Nephron progenitor cell (in vitro differentiated cells): ENCODE measurements around the gene DCLK1.

Experiments
- DNase-seq: peaks from one replicate; pipeline ENCODE4 v3.0.0; 2021
- H3K27ac Mint-ChIP-seq: 2 replicates; pipeline ENCODE4 v1.8.0; 2021; ENCODE audit warnings: mild to moderate bottlenecking, moderate library complexity, mixed read lengths
- H3K27me3 Mint-ChIP-seq: 2 replicates; pipeline ENCODE4 v1.8.0; 2021; ENCODE audit warnings: mild to moderate bottlenecking, low read depth, mixed read lengths; ENCODE audit not compliant: poor library complexity
- H3K36me3 Mint-ChIP-seq: 2 replicates; pipeline ENCODE4 v1.8.0; 2021; ENCODE audit warnings: low read depth, mixed read lengths
- H3K4me1 Mint-ChIP-seq: 2 replicates; pipeline ENCODE4 v1.8.0; 2021; ENCODE audit warnings: mixed read lengths
- H3K4me3 Mint-ChIP-seq: 2 replicates; pipeline ENCODE4 v1.8.0; 2021; ENCODE audit warnings: mild to moderate bottlenecking, moderate library complexity, mixed read lengths
- H3K9me3 Mint-ChIP-seq: 2 replicates; pipeline ENCODE4 v1.8.0; 2021; ENCODE audit warnings: mild to moderate bottlenecking, moderate library complexity, mixed read lengths
- TF ChIP-seq, protein P1 (sequence below): fragments of 200-600 bp; sonication (generic); IDR thresholded peaks from 2 replicates; pipeline ENCODE4 v1.5.0; 2021; ENCODE audit warnings: antibody characterized with exemption

Gene DCLK1

DNA sequence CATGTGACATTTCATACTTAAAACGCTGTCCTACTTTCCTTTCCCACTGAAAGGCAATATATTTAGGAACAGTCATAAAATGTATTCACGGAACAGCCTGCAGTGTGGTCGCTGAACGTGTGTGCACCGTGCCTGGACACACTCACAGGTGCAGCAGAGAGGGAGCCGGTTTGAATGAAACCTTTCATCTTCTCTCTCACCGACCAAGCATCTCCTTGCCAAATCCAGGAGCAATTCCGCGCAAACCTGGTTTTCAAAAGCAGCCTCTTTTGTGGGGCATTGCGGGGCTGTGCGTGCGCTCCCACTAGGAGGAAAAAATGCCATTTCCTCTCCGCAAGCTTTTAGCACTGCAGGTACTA, 1.0 kb downstream of the DCLK1 start:
- TF ChIP-seq, protein P1, sequence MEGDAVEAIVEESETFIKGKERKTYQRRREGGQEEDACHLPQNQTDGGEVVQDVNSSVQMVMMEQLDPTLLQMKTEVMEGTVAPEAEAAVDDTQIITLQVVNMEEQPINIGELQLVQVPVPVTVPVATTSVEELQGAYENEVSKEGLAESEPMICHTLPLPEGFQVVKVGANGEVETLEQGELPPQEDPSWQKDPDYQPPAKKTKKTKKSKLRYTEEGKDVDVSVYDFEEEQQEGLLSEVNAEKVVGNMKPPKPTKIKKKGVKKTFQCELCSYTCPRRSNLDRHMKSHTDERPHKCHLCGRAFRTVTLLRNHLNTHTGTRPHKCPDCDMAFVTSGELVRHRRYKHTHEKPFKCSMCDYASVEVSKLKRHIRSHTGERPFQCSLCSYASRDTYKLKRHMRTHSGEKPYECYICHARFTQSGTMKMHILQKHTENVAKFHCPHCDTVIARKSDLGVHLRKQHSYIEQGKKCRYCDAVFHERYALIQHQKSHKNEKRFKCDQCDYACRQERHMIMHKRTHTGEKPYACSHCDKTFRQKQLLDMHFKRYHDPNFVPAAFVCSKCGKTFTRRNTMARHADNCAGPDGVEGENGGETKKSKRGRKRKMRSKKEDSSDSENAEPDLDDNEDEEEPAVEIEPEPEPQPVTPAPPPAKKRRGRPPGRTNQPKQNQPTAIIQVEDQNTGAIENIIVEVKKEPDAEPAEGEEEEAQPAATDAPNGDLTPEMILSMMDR = no peak
- Mint-ChIP-seq H3K27me3 (peaks cover 81% of the 10 kb centered on the region), H3K4me3 (peak overlapping the region; percentile 83), H3K4me1 (peaks cover 8% of the 10 kb centered on the region), H3K36me3 (no peaks in the 10 kb centered on the region), H3K27ac (no peak overlapping the region), H3K9me3 (no peaks in the 10 kb centered on the region)
- DNase-seq = no peak

DNA sequence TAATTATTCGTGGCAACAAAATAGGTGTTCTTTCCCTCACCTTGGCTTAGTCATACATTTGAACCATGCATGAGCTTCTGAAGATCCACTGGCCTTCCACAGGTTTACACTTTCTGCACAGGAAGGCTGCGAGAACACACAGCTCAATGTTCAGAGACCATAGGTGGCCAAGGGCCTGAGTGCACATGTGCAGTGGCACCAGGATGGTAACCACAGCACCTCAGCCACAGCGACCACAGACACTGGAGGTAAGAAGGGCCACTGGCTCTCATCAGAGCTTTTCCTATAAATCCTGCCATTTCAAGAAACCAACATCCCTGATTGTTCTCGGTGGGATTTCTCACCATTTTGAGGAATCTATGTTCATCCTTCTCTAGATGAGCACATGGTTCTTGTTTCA, 1.6 kb downstream of the DCLK1 start:
- no peak overlapping the region for H3K27ac Mint-ChIP-seq
- H3K36me3 Mint-ChIP-seq = no peaks in the 10 kb centered on the region
- peaks cover 8% of the 10 kb centered on the region for H3K4me1 Mint-ChIP-seq
- no peak for DNase-seq
- H3K9me3 Mint-ChIP-seq = no peaks in the 10 kb centered on the region
- TF ChIP-seq, protein P1 = no peak
- H3K4me3 Mint-ChIP-seq = peak overlapping the region; percentile 83
- H3K27me3 Mint-ChIP-seq = peaks cover 78% of the 10 kb centered on the region

- TF ChIP-seq, protein P1 = no peak
- H3K4me3 Mint-ChIP-seq = no peak overlapping the region
- no peak overlapping the region for H3K27ac Mint-ChIP-seq
- no peak for DNase-seq
- peaks cover 54% of the 10 kb centered on the region for H3K27me3 Mint-ChIP-seq
- no peaks in the 10 kb centered on the region for H3K9me3 Mint-ChIP-seq
- H3K4me1 Mint-ChIP-seq = peaks cover 8% of the 10 kb centered on the region
- no peaks in the 10 kb centered on the region for H3K36me3 Mint-ChIP-seq
These were observed 4.7 kb downstream of the DCLK1 start for GRCh38 chr13:36126491-36126890.

DNA sequence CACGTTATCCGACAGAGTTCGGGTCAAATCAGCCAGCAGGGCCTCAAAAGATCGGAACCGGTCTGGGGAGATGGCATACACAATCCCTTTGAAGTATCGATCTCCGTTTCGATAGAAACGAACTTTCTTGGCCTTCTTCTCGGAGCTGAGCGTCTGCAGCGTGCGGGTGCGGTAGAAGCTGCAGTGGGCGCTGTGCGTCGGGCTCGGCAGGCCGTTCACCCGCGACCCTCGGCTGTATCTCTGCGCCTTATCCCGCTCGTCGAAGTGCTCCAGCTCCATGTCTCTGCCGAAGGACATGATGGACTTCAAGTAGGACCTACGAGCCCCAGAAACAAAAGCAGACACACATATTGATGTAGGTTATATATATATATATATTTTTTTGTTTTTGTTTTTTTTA, 5.3 kb downstream of the DCLK1 start:
- no peaks in the 10 kb centered on the region for H3K36me3 Mint-ChIP-seq
- TF ChIP-seq, protein P1 = no peak
- DNase-seq = no peak
- peaks cover 50% of the 10 kb centered on the region for H3K27me3 Mint-ChIP-seq
- no peaks in the 10 kb centered on the region for H3K9me3 Mint-ChIP-seq
- no peak overlapping the region for H3K27ac Mint-ChIP-seq
- peaks cover 8% of the 10 kb centered on the region for H3K4me1 Mint-ChIP-seq
- no peak overlapping the region for H3K4me3 Mint-ChIP-seq

GRCh38 chr13:36124236-36124822, 6.9 kb downstream of the DCLK1 start:
- Mint-ChIP-seq H3K36me3 (no peaks in the 10 kb centered on the region), H3K4me3 (no peak overlapping the region), H3K4me1 (no peaks in the 10 kb centered on the region), H3K27ac (no peak overlapping the region), H3K9me3 (no peaks in the 10 kb centered on the region), H3K27me3 (peaks cover 35% of the 10 kb centered on the region)
- no peak for DNase-seq
- TF ChIP-seq, protein P1 = no peak

- no peak overlapping the region for H3K27ac Mint-ChIP-seq
- H3K9me3 Mint-ChIP-seq = no peaks in the 10 kb centered on the region
- no peak overlapping the region for H3K4me3 Mint-ChIP-seq
- TF ChIP-seq, protein P1 = no peak
- H3K4me1 Mint-ChIP-seq = no peaks in the 10 kb centered on the region
- DNase-seq = no peak
- peaks cover 3% of the 10 kb centered on the region for H3K27me3 Mint-ChIP-seq
- H3K36me3 Mint-ChIP-seq = no peaks in the 10 kb centered on the region
These were observed 15.9 kb downstream of the DCLK1 start for GRCh38 chr13:36115306-36115705.
